Right hindlimb (tissue), 1 donor: ENCODE data around the gene CD68.
A peak's percentile ranks its signal among the peaks of the same experiment; 100 is the strongest.

Experiments used
- DNase-seq: peaks from one replicate; pipeline ENCODE4 v3.0.0-alpha.2; 2018

CD68 gene

DNA sequence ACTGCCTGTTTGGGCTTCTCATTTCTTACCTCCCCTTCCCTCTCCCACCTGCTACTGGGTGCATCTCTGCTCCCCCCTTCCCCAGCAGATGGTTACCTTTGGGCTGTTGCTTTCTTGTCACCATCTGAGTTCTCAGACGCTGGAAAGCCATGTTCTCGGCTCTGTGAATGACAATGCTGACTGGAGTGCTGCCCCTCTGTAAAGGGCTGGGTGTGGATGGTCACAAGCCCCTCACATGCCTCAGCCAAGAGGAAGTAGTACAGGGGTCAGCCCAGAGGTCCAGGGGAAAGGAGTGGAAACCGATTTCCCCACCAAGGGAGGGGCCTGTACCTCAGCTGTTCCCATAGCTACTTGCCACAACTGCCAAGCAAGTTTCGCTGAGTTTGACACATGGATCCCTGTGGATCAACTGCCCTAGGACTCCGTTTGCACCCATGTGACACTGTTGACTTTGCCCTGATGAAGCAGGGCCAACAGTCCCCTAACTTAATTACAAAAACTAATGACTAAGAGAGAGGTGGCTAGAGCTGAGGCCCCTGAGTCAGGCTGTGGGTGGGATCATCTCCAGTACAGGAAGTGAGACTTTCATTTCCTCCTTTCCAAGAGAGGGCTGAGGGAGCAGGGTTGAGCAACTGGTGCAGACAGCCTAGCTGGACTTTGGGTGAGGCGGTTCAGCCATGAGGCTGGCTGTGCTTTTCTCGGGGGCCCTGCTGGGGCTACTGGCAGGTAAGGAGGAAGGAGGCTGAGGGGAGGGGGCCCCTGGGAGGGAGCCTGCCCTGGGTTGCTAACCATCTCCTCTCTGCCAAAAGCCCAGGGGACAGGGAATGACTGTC, at the start of gene CD68:
CD68 (plus strand) TSS at position 638 of the 833 bp plus-strand sequence; CDS start at position 678, 40 bp downstream.
- peak; percentile 68 for DNase-seq

DNA sequence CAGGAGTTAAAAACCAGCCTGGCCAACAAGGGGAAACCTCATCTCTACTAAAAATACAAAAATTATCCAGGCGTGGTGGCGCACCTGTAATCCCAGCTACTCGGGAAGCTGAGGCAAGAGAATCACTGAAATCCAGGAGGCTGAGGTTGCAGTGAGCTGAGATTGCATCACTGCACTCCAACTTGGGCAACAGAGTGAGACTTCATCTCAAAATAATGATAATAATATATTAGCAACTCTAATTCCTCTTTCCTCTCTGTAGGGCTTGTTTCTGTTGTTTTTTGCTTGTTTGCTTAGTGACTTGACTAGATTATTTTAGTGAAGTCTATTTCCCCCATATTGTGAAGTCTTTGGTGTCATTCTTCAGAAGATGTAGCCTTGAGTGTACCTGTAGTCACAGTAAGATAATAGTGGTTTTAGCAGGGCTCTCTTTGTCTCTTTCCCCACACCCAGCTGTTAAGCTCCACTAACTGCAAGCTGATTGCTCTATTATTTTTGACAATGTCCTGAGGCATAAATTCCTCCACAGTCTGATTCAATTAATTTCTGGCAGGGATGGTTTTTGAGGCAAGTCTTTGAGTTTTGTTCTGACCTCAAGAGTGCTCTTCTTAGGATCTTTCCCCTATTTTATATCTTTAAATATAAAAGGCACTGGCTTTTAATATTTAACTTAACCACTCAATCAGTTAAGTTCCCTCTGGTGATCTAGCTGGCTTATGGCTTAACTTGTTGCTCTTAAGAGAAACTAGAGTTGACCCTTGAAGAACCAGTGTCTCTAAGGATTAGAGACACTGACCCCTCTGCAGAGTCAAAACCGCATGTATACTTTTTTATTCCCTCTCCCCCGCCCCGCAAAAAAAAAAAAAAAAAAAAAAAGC, 49.2 kb upstream of the CD68 start:
- no peak for DNase-seq

DNA sequence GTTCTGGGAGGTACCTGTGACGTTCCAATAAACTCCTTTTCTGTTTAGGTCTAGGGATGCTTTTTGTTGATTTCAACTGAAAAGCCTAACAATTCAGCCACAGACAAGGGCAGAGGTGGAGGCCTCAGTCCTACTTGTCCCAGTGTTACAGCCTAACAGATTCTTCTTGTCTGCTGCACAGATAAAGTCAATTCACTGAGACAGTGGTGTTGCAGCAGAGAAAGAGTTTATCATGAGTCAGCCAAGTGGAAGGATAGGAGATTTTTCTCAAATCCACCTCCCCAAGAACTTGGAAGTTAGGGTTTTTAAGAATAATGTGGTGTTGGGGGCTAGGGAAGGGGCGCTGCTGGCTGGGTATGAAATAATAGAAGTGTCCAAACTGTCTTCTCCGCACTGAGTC, 41.4 kb upstream of the CD68 start:
- DNase-seq, result no peak

DNA sequence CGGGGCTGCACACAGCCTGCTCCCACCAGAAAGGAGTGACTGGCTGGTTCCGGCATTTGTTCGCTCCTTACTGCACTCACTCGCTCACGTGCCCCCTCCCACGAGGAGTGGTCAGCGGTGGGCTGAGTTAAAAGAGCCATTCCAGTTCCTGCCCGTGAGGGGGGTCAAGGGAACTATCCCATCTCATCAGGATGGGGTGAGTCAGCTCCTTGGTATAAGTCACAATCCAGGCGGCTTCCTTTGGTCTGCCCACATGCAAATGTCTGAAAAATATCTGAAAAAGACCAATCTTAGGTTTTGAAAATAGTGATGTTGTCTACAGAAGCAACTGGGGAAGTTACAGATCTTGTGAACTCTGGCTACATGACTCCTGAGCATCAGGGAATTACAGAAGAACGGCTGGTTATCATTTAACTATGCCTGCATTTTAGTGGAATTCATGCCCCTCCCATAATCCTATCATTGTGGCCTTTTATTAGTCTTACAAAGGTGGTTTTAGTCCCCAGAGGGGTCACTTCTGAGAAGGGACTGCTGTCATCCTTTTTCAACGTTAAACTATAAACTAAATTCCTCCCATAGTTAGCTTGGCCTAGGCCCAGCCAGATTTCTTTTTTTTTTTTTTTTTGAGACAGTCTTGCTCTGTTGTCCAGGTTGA, 40.4 kb upstream of the CD68 start:
- no peak for DNase-seq

DNA sequence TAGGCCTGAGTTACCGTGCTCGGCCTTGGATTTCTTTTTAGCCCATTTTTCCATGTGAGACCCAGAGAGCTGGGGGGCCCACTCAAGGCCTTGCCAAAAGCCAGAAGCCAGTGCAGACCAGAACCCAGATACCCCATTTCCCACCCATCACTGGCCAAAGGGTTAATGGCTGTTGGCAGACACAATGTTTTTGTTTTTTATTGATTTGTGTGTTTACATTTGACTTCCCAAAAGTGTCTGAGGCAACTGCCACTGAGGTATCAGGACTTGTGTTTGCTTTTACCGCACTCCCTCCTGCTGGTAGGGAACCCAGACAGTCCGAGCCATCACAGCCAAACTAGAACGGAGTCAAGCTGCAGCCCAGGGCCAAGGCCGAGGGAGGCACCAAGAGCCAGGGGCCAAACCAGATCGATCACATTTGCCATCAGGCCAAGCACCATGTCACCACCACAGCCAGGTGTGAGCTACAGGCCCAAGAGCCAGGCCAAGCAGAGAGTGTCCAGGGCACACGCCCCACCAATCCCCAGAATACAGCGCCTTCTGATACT, 38.3 kb upstream of the CD68 start:
- no peak for DNase-seq

DNA sequence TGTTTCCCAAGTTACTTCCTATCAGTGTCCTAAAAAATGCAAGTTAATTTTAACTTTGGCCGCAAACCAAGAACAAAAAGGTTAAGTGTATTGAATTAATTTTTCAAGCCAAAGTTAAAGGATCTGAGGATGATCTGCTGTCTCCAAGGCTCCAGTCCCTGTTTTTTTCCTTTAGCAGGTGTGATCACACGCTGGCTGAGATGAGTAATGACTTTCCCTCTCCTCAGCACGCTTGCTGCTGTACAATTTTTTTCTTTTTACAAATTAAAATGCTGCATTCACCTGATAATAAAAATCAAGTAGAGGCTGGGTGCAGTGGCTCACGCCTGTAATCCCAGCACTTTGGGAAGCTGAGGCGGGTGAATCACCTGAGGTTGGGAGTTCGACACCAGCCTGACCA, 34.5 kb upstream of the CD68 start:
- no peak for DNase-seq

GRCh38 chr17:7548585-7549400, 30.6 kb upstream of the CD68 start, which contains the start of gene TNFSF12:
TNFSF12 (plus strand) TSS chr17:7549058; CDS start chr17:7549154, 96 bp downstream.
- peak; percentile 80 for DNase-seq

- no peak for DNase-seq
These were observed 29.9 kb upstream of the CD68 start for GRCh38 chr17:7549401-7550055.

GRCh38 chr17:7550344-7550743, 29.1 kb upstream of the CD68 start:
- no peak for DNase-seq

DNA sequence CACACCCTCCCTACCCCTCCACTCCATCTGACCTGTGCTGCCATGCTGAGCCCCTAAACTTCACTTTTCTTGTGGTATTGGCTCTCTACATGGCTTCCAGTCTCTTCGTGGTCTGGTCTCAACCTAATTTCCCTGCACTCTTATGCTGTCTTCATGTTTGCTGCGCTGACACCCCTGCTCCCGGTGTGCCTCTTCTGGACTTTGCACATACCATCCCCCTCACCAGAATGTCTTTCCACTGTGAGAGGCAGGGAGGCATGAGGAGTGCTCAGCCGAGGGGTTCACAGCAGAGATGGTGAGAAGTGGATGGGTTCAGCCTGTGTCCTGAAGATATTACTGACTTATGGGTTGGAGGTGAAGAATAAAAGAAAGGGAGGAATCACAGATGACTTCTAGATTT, 28.0 kb upstream of the CD68 start:
- DNase-seq, result no peak

GRCh38 chr17:7552621-7553051, 26.8 kb upstream of the CD68 start:
- DNase-seq, result no peak

GRCh38 chr17:7553356-7553755, 26.1 kb upstream of the CD68 start:
- no peak for DNase-seq

DNA sequence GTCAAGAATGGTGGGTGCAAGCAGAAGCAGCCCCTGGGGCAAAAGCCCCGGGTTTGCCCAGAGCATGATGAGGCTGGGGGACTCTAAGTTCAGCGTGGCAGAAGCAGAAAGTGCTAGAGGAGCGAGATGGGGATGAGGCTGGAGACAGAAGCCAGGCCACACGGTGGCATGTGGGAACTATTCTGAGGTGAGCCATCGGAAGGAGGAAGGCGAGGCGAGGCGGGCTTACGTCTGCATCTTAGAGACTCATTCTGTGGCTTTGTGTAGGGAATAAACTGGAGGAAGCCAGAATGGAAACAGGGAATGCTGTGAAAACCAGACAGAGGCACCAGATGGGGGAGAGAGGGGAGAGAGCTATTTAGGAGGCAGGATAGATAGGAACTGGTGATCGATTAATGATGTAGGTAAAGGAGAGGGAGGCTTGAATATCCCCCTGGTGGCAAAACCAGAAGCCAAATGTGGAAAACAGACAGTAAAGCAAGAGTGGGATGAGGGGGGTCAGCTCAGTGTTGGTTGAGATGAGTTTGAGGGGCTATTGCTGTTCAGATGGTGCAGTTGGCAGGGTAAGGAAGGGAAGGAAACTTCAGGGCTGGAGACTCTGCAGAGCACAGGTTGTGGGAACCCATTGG, 24.0 kb upstream of the CD68 start:
- DNase-seq, result no peak

DNA sequence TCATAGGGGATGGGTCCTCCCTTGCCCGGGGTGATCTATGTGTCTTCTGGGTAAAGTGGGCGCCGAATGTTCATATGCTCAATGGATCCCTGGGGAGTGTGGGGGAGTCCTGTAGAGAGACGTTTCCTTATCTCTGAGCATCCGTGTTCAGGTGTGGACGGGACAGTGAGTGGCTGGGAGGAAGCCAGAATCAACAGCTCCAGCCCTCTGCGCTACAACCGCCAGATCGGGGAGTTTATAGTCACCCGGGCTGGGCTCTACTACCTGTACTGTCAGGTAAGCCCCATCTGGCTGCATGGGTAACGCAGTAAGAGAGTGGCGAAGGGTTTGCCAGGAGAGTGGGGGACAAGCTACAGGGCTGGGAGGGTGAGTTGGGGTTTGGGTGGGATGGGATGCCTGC, 22.8 kb upstream of the CD68 start:
- DNase-seq, result no peak

DNA sequence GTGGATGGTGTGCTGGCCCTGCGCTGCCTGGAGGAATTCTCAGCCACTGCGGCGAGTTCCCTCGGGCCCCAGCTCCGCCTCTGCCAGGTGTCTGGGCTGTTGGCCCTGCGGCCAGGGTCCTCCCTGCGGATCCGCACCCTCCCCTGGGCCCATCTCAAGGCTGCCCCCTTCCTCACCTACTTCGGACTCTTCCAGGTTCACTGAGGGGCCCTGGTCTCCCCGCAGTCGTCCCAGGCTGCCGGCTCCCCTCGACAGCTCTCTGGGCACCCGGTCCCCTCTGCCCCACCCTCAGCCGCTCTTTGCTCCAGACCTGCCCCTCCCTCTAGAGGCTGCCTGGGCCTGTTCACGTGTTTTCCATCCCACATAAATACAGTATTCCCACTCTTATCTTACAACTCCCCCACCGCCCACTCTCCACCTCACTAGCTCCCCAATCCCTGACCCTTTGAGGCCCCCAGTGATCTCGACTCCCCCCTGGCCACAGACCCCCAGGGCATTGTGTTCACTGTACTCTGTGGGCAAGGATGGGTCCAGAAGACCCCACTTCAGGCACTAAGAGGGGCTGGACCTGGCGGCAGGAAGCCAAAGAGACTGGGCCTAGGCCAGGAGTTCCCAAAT, 22.2 kb upstream of the CD68 start:
- no peak for DNase-seq

DNA sequence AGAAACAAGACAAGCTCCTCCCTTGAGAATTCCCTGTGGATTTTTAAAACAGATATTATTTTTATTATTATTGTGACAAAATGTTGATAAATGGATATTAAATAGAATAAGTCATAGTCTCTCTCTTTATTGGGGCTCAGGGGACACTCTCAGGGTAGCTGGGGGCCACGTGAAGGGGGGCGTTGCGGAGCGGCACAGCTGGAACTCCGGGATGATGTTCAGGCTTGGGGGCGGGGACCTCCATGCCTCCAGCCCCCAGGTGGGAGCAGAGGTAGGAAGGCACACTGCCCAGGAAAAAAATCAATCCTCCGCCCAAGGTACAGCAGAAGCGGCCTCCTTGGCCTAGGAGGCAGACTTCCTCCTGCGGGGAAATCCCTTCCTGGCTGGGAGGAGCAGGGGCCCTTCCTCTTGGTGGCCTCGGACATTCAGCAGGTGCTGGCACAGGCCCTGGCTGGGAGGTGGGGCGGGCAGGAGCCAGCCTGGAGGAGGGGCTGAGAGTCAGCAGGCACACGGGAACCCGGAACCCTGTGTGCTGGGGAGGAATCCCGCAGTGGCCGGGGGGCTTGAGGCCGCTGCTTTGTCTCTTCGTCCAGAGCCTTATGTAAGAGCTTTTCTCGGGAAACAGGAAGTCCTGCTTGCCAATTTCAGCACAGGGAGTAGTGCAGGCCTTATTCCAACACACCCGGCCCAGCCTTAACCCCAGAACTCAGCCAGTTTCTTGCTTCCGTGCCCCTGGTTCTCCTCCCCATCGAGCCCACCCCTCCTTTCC, 21.5 kb upstream of the CD68 start:
- peak; percentile 89 for DNase-seq

DNA sequence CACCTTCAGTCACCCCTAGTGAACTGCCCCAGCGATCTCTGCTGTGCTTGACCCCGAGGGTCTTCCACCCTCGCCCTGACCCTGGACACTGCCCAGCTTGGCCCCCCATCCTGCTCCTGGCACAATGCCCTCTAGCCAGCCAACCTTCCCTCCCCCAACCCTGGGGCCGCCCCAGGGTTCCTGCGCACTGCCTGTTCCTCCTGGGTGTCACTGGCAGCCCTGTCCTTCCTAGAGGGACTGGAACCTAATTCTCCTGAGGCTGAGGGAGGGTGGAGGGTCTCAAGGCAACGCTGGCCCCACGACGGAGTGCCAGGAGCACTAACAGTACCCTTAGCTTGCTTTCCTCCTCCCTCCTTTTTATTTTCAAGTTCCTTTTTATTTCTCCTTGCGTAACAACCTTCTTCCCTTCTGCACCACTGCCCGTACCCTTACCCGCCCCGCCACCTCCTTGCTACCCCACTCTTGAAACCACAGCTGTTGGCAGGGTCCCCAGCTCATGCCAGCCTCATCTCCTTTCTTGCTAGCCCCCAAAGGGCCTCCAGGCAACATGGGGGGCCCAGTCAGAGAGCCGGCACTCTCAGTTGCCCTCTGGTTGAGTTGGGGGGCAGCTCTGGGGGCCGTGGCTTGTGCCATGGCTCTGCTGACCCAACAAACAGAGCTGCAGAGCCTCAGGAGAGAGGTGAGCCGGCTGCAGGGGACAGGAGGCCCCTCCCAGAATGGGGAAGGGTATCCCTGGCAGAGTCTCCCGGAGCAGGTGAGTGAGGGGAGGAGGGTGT, 20.7 kb upstream of the CD68 start, which contains the start of gene TNFSF13:
TNFSF13 (plus strand) TSS at position 207 of the 776 bp plus-strand sequence; CDS start at position 497, 290 bp downstream.
- DNase-seq, result no peak

- no peak for DNase-seq
These were observed 19.9 kb upstream of the CD68 start for GRCh38 chr17:7559320-7560171.
